Fibroblast of villous mesenchyme (primary cell): ENCODE results near the gene AASDH. TPM values are rescaled to one million over a fixed set of nuclear protein-coding genes. Genes with fewer than 3 reads are reported as not detected.
"Not testable (repeated sequence)": the region's sequence is repeated elsewhere in the genome, so short reads cannot be mapped to it uniquely, and the experiment has no call there.

Experiments
- DNase-seq: peaks from one replicate; pipeline ENCODE4 v3.0.0-alpha.2; 2010; ENCODE audit warnings: low read depth
- H3K4me3 ChIP-seq: 2 replicates; pipeline ENCODE4 v1.5.1; 2011; ENCODE audit warnings: low read depth, mild to moderate bottlenecking, low read length
- CTCF ChIP-seq: IDR thresholded peaks from 2 replicates; pipeline ENCODE4 v1.5.1; 2012; ENCODE audit warnings: low read depth, mild to moderate bottlenecking, low read length; ENCODE audit not compliant: insufficient read depth
- total RNA-seq: library from RNA; depleted of rRNA; stranded (reverse); fragments of >200 nt; gene quantifications from 2 replicates; pipeline ENCODE4 v1.2.3, GENCODE V29; 2012

Gene AASDH
- total RNA-seq, 1 donor, result 25.5 TPM

GRCh38 chr4:56371426-56372220 lies 15.7 kb downstream of the AASDH start:
- no peak for DNase-seq
- no peak for TF ChIP-seq CTCF
- H3K4me3 ChIP-seq, result no peak overlapping the region

- no peak overlapping the region for H3K4me3 ChIP-seq
- DNase-seq, result no peak
- TF ChIP-seq CTCF, result no peak
Measured at GRCh38 chr4:56370377-56370776, 16.9 kb downstream of the AASDH start.

- DNase-seq, result not testable (repeated sequence)
Measured at GRCh38 chr4:56362981-56363380, 24.3 kb downstream of the AASDH start.

GRCh38 chr4:56360071-56360470 lies 27.2 kb downstream of the AASDH start:
- H3K4me3 ChIP-seq, result no peak overlapping the region
- no peak for TF ChIP-seq CTCF
- no peak for DNase-seq

More at GRCh38 chr4:56362981-56363380, 24.3 kb downstream of the AASDH start:
- H3K4me3 ChIP-seq, result not testable (repeated sequence)

- TF ChIP-seq CTCF, result no peak
- H3K4me3 ChIP-seq, result no peak overlapping the region
- DNase-seq, result no peak
Measured at GRCh38 chr4:56356650-56357049, 30.6 kb downstream of the AASDH start.

GRCh38 chr4:56348576-56348975 lies 38.7 kb downstream of the AASDH start:
- DNase-seq, result no peak

GRCh38 chr4:56345458-56345857 lies 41.8 kb downstream of the AASDH start:
- no peak for DNase-seq
- H3K4me3 ChIP-seq, result no peak overlapping the region
- no peak for TF ChIP-seq CTCF

More at GRCh38 chr4:56348576-56348975, 38.7 kb downstream of the AASDH start:
- TF ChIP-seq CTCF, result no peak
- H3K4me3 ChIP-seq, result no peak overlapping the region
